DOHH2 (cell line): ENCODE data around the gene PIK3R3.
"Not testable (repeated sequence)": the region's sequence is repeated elsewhere in the genome, so short reads cannot be mapped to it uniquely, and the experiment has no call there.

Source experiments
- H3F3A ChIP-seq: fragments of 200-600 bp; sonication (generic), shearing (Covaris generic); 2 replicates; pipeline ENCODE4 v1.6.0; 2016; ENCODE audit warnings: antibody characterized with exemption, mild to moderate bottlenecking; ENCODE audit not compliant: control insufficient read depth, insufficient read depth
- H3K27ac ChIP-seq: fragments of 200-600 bp; sonication (generic); 2 replicates; pipeline ENCODE4 v1.5.1; 2014; ENCODE audit warnings: low read depth, mild to moderate bottlenecking, low read length, moderate library complexity
- H3K27me3 ChIP-seq: fragments of 200-600 bp; sonication (generic); 2 replicates; pipeline ENCODE4 v1.6.1; 2014; ENCODE audit warnings: mild to moderate bottlenecking, low read length, mixed read lengths; ENCODE audit not compliant: control insufficient read depth
- H3K36me3 ChIP-seq: fragments of 200-600 bp; sonication (generic); 2 replicates; pipeline ENCODE4 v1.6.1; 2014; ENCODE audit warnings: mild to moderate bottlenecking, low read length, moderate library complexity, mixed read lengths; ENCODE audit not compliant: control insufficient read depth
- H3K4me1 ChIP-seq: fragments of 200-600 bp; sonication (generic); 2 replicates; pipeline ENCODE4 v1.6.1; 2014; ENCODE audit warnings: mild to moderate bottlenecking, low read length, mixed read lengths; ENCODE audit not compliant: control insufficient read depth
- H3K4me2 ChIP-seq: fragments of 200-600 bp; sonication (generic); 2 replicates; pipeline ENCODE4 v1.6.0; 2014; ENCODE audit warnings: mild to moderate bottlenecking, low read length, moderate library complexity
- H3K4me3 ChIP-seq: fragments of 200-600 bp; sonication (generic); 2 replicates; pipeline ENCODE4 v1.5.1; 2014; ENCODE audit warnings: mild to moderate bottlenecking, low read length, mixed read lengths
- H3K79me2 ChIP-seq: fragments of 200-600 bp; sonication (generic); 2 replicates; pipeline ENCODE4 v1.6.1; 2014; ENCODE audit warnings: mild to moderate bottlenecking, low read length, mixed read lengths; ENCODE audit not compliant: control insufficient read depth
- H3K9me2 ChIP-seq: fragments of 200-600 bp; sonication (generic); replicated peaks from 2 replicates; pipeline ENCODE4 v1.6.1; 2014; ENCODE audit warnings: mild to moderate bottlenecking, low read length, mixed read lengths; ENCODE audit not compliant: control insufficient read depth
- H3K9me3 ChIP-seq: fragments of 200-600 bp; sonication (generic); 2 replicates; pipeline ENCODE4 v1.6.1; 2014; ENCODE audit warnings: antibody characterized with exemption, low read length, mixed read lengths; ENCODE audit not compliant: control insufficient read depth, insufficient read depth
- H4K20me1 ChIP-seq: fragments of 200-600 bp; sonication (generic); 2 replicates; pipeline ENCODE4 v1.6.0; 2014; ENCODE audit warnings: low read depth, mild to moderate bottlenecking, antibody characterized with exemption, low read length, moderate library complexity; ENCODE audit not compliant: control insufficient read depth, insufficient read depth
- EZH2phosphoT487 ChIP-seq: fragments of 200-600 bp; sonication (generic); IDR thresholded peaks from 2 replicates; pipeline ENCODE4 v1.6.1; 2017; ENCODE audit warnings: borderline replicate concordance, mild to moderate bottlenecking, antibody characterized with exemption, low read length, moderate library complexity, mixed read lengths
- TF ChIP-seq, protein P1 (sequence below): fragments of 200-600 bp; sonication (generic); IDR thresholded peaks from one replicate; pipeline ENCODE4 v1.5.1; 2014; ENCODE audit warnings: antibody characterized with exemption, mild to moderate bottlenecking, low read depth, low read length; ENCODE audit not compliant: poor library complexity, severe bottlenecking

The PIK3R3 gene

DNA sequence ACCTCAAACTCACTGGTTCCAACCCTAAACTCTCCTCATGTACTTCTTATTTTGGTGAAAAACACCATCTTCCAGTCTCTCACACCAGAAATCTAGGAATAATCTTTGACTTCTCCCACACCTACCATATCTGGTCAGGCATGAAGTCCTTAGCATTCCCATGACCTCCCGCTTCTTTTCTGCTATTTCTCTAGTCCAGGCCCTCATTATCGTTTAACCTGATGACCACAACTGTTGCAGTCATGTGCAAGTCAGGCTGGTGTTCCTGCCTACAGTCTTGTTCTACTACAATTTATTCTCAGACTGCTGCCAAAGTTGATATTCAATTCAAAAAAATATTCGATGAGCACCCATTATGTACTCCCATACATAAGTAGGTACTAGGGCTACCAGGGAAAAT, 71.3 kb downstream of the PIK3R3 start:
- Histone ChIP-seq H3K79me2 (no peaks in the 10 kb centered on the region), H3K9me2 (no peaks in the 10 kb centered on the region), H3F3A (no peaks in the 10 kb centered on the region), H3K4me1 (peaks cover 10% of the 10 kb centered on the region), H3K27me3 (no peaks in the 10 kb centered on the region), H3K4me3 (no peak overlapping the region), H3K9me3 (no peaks in the 10 kb centered on the region), H3K36me3 (peaks cover 10% of the 10 kb centered on the region; the same call in 1 of the 2 replicates), H4K20me1 (no peaks in the 10 kb centered on the region), H3K27ac (no peak overlapping the region), H3K4me2 (no peak overlapping the region)
- TF ChIP-seq, protein P1, sequence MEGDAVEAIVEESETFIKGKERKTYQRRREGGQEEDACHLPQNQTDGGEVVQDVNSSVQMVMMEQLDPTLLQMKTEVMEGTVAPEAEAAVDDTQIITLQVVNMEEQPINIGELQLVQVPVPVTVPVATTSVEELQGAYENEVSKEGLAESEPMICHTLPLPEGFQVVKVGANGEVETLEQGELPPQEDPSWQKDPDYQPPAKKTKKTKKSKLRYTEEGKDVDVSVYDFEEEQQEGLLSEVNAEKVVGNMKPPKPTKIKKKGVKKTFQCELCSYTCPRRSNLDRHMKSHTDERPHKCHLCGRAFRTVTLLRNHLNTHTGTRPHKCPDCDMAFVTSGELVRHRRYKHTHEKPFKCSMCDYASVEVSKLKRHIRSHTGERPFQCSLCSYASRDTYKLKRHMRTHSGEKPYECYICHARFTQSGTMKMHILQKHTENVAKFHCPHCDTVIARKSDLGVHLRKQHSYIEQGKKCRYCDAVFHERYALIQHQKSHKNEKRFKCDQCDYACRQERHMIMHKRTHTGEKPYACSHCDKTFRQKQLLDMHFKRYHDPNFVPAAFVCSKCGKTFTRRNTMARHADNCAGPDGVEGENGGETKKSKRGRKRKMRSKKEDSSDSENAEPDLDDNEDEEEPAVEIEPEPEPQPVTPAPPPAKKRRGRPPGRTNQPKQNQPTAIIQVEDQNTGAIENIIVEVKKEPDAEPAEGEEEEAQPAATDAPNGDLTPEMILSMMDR: no peak
- no peak for TF ChIP-seq EZH2phosphoT487

DNA sequence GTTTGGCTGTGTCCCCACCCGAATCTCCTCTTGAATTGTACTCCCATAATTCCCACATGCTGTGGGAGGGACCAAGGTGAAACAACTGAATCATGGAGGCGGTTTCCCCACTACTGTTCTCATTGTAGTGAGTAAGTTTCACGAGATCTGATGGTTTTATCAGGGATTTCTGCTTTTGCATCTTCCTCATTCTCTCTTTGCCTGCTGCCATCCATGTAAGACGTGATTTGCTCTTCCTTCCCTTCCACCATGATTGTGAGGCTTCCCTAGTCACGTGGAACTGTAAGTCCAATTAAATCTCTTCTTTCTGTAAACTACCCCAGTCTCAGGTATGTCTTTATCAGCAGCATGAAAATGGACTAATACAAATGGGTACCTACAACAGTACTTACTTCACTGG, 73.5 kb downstream of the PIK3R3 start:
- Histone ChIP-seq H3K4me3 (no peak overlapping the region), H3K79me2 (no peaks in the 10 kb centered on the region), H3F3A (no peaks in the 10 kb centered on the region), H3K27me3 (no peaks in the 10 kb centered on the region), H3K9me3 (no peaks in the 10 kb centered on the region), H3K9me2 (no peaks in the 10 kb centered on the region), H3K36me3 (peaks cover 10% of the 10 kb centered on the region; the same call in 1 of the 2 replicates), H4K20me1 (no peaks in the 10 kb centered on the region), H3K4me2 (no peak overlapping the region), H3K4me1 (no peaks in the 10 kb centered on the region), H3K27ac (no peak overlapping the region)
- TF ChIP-seq, protein P1: no peak
- TF ChIP-seq EZH2phosphoT487: no peak

DNA sequence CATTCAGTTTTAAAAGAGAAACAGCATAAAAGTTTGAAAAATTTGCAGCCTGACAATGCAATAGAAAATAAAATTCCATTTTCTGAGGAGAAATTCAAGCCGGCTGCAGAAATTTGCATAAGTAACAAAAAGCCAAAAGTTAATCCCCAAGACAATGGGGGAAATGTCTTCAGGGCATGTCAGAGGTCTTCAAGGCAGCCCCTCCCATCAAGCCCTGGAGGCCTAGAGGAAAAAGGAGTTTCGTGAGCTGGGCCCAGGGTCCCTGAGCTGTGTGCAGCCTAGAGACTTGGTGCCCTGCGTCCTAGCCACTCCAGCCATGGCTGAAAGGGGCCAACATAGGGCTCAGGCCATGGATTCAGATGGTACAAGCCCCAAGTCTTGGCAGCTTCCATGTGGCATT, 74.6 kb downstream of the PIK3R3 start:
- Histone ChIP-seq H3K9me3 (no peaks in the 10 kb centered on the region), H3F3A (no peaks in the 10 kb centered on the region), H4K20me1 (no peaks in the 10 kb centered on the region), H3K27me3 (no peaks in the 10 kb centered on the region), H3K79me2 (no peaks in the 10 kb centered on the region), H3K4me3 (no peak overlapping the region), H3K9me2 (no peaks in the 10 kb centered on the region), H3K36me3 (peaks cover 10% of the 10 kb centered on the region; the same call in 1 of the 2 replicates), H3K4me1 (no peaks in the 10 kb centered on the region), H3K4me2 (no peak overlapping the region), H3K27ac (no peak overlapping the region)
- no peak for TF ChIP-seq EZH2phosphoT487
- TF ChIP-seq, protein P1: no peak

DNA sequence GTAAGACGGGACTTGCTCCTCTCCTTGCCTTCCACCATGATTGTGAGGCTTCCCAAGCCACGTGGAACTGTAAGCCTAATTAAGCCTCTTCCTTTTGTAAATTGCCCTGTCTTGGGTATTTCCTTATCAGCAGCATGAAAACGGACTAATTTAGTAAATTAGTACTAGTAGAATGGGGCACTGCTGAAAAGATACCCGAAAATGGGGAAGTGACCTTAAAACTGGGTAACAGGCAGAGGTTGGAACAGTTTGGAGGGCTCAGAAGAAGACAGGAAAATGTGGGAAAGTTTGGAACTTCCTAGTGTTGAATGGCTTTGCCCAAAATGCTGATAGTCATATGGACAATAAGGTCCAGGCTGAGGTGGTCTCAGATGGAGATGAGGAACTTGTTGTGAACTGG, 75.2 kb downstream of the PIK3R3 start:
- H3F3A ChIP-seq, H3K79me2 ChIP-seq, H4K20me1 ChIP-seq, H3K27ac ChIP-seq, H3K4me1 ChIP-seq, H3K4me2 ChIP-seq, H3K9me2 ChIP-seq, H3K4me3 ChIP-seq, H3K9me3 ChIP-seq, H3K27me3 ChIP-seq: not testable (repeated sequence)
- H3K36me3 ChIP-seq: peaks cover 10% of the 10 kb centered on the region; the same call in 1 of the 2 replicates
